ENCODE measurements around the gene SH3PXD2A. TPM values are rescaled to one million over a fixed set of nuclear protein-coding genes. Genes with fewer than 3 reads are reported as not detected.

The SH3PXD2A gene
- total RNA-seq, 1 experiment from 2014 or later, result 6.3 TPM

GRCh38 chr10:103824281-103824680, 31.1 kb downstream of the SH3PXD2A start:
- no peak overlapping the region for H3K4me3 ChIP-seq (ENCODE audit: low read depth, low read length)
- no TSS peak for BruUV-seq (replicated peaks)
- TF ChIP-seq CTCF (IDR thresholded peaks at IDR 0.05; ENCODE audit: insufficient read depth in 1 of 2, low read depth in 1 of 2, low read length in 1 of 2, severe bottlenecking in 1 of 2, unreplicated experiment in 1 of 2), result no peak
- no peaks in the 10 kb centered on the region for H3K27me3 ChIP-seq (replicated peaks; ENCODE audit: control insufficient read depth, insufficient read depth, low read length)
- no peak for DNase-seq
- peaks cover 19% of the 10 kb centered on the region for H3K4me1 ChIP-seq
- Mint-ChIP-seq H3K27ac (ENCODE audit: unreplicated experiment) (no peak overlapping the region), H3K4me1 (ENCODE audit: low read depth, unreplicated experiment) (peaks cover 11% of the 10 kb centered on the region), H3K4me3 (ENCODE audit: unreplicated experiment) (no peak overlapping the region), H3K27me3 (ENCODE audit: insufficient read depth, unreplicated experiment) (no peaks in the 10 kb centered on the region), H3K9me3 (ENCODE audit: unreplicated experiment) (no peaks in the 10 kb centered on the region), H3K36me3 (ENCODE audit: insufficient read depth, unreplicated experiment) (peaks cover 4% of the 10 kb centered on the region)
- H3K9me3 ChIP-seq, result no peaks in the 10 kb centered on the region
- ChIA-PET POLR2A (no interaction called here), CTCF (no interaction called here)
- no peaks in the 10 kb centered on the region for H3K36me3 ChIP-seq (ENCODE audit: control insufficient read depth, insufficient read depth, low read length)
- intact Hi-C loops (cut with micrococcal nuclease; ENCODE audit: unreplicated experiment), result no loop called here

GRCh38 chr10:103823706-103824272, 31.6 kb downstream of the SH3PXD2A start:
- H3K4me3 Mint-ChIP-seq (ENCODE audit: unreplicated experiment), result no peak overlapping the region
- no peaks in the 10 kb centered on the region for H3K27me3 ChIP-seq (replicated peaks; ENCODE audit: control insufficient read depth, insufficient read depth, low read length)
- no peak overlapping the region for H3K4me3 ChIP-seq (ENCODE audit: low read depth, low read length)
- peaks cover 4% of the 10 kb centered on the region for H3K36me3 Mint-ChIP-seq (ENCODE audit: insufficient read depth, unreplicated experiment)
- no peak overlapping the region for H3K27ac Mint-ChIP-seq (ENCODE audit: unreplicated experiment)
- no peaks in the 10 kb centered on the region for H3K9me3 ChIP-seq
- H3K9me3 Mint-ChIP-seq (ENCODE audit: unreplicated experiment), result no peaks in the 10 kb centered on the region
- H3K27me3 Mint-ChIP-seq (ENCODE audit: insufficient read depth, unreplicated experiment), result no peaks in the 10 kb centered on the region
- H3K4me1 ChIP-seq, result peaks cover 19% of the 10 kb centered on the region
- peaks cover 11% of the 10 kb centered on the region for H3K4me1 Mint-ChIP-seq (ENCODE audit: low read depth, unreplicated experiment)
- H3K36me3 ChIP-seq (ENCODE audit: control insufficient read depth, insufficient read depth, low read length), result no peaks in the 10 kb centered on the region
- no peak for TF ChIP-seq CTCF (IDR thresholded peaks at IDR 0.05; ENCODE audit: insufficient read depth in 1 of 2, low read depth in 1 of 2, low read length in 1 of 2, severe bottlenecking in 1 of 2, unreplicated experiment in 1 of 2)
- DNase-seq, result no peak
- no TSS peak for BruUV-seq (replicated peaks)
- CTCF ChIA-PET, result interaction anchor here (0.8 kb wide), 1 partner anchor 29 kb away, joined by 3 read pairs; no protein-coding TSS in a partner anchor
- POLR2A ChIA-PET, result no interaction called here
- intact Hi-C loops (cut with micrococcal nuclease; ENCODE audit: unreplicated experiment), result no loop called here

GRCh38 chr10:103822800-103823199, 32.6 kb downstream of the SH3PXD2A start:
- no TSS peak for BruUV-seq (replicated peaks)
- H3K27ac Mint-ChIP-seq (ENCODE audit: unreplicated experiment), result no peak overlapping the region
- intact Hi-C loops (cut with micrococcal nuclease; ENCODE audit: unreplicated experiment), result no loop called here
- no peaks in the 10 kb centered on the region for H3K27me3 ChIP-seq (replicated peaks; ENCODE audit: control insufficient read depth, insufficient read depth, low read length)
- no peaks in the 10 kb centered on the region for H3K9me3 Mint-ChIP-seq (ENCODE audit: unreplicated experiment)
- no peaks in the 10 kb centered on the region for H3K27me3 Mint-ChIP-seq (ENCODE audit: insufficient read depth, unreplicated experiment)
- peaks cover 4% of the 10 kb centered on the region for H3K36me3 Mint-ChIP-seq (ENCODE audit: insufficient read depth, unreplicated experiment)
- H3K4me1 ChIP-seq, result peaks cover 18% of the 10 kb centered on the region
- ChIA-PET CTCF (no interaction called here), POLR2A (no interaction called here)
- DNase-seq, result no peak
- H3K4me3 Mint-ChIP-seq (ENCODE audit: unreplicated experiment), result no peak overlapping the region
- H3K9me3 ChIP-seq, result no peaks in the 10 kb centered on the region
- no peak overlapping the region for H3K4me3 ChIP-seq (ENCODE audit: low read depth, low read length)
- no peaks in the 10 kb centered on the region for H3K36me3 ChIP-seq (ENCODE audit: control insufficient read depth, insufficient read depth, low read length)
- H3K4me1 Mint-ChIP-seq (ENCODE audit: low read depth, unreplicated experiment), result peaks cover 21% of the 10 kb centered on the region
- TF ChIP-seq CTCF (IDR thresholded peaks at IDR 0.05; ENCODE audit: insufficient read depth in 1 of 2, low read depth in 1 of 2, low read length in 1 of 2, severe bottlenecking in 1 of 2, unreplicated experiment in 1 of 2), result no peak

Measured in Caco-2 (cell line).